ENCODE results near the gene COX18. TPM values are rescaled to one million over a fixed set of nuclear protein-coding genes. Genes with fewer than 3 reads are reported as not detected.

The COX18 gene
- total RNA-seq, 1 donor from 2014 or later = 33.8 TPM

- TF ChIP-seq CTCF (IDR thresholded peaks at IDR 0.05; ENCODE audit: insufficient read depth, low read length, poor library complexity, severe bottlenecking) = no peak
- no peak for DNase-seq (ENCODE audit: low read depth)
- H3K4me3 ChIP-seq (ENCODE audit: low read depth, low read length) = no peak overlapping the region
Observed at GRCh38 chr4:73045879-73046278, 23.6 kb downstream of the COX18 start.

GRCh38 chr4:73037057-73037456 lies 32.5 kb downstream of the COX18 start:
- DNase-seq (ENCODE audit: low read depth) = no peak
- H3K4me3 ChIP-seq (ENCODE audit: low read depth, low read length) = no peak overlapping the region
- TF ChIP-seq CTCF (IDR thresholded peaks at IDR 0.05; ENCODE audit: insufficient read depth, low read length, poor library complexity, severe bottlenecking) = no peak
- no peaks in the 10 kb centered on the region for H3K27me3 ChIP-seq (ENCODE audit: control insufficient read depth, insufficient read depth, low read length)
- no peaks in the 10 kb centered on the region for H3K36me3 ChIP-seq (ENCODE audit: control insufficient read depth, insufficient read depth, low read length)

More at GRCh38 chr4:73045879-73046278, 23.6 kb downstream of the COX18 start:
- Histone ChIP-seq H3K27me3 (ENCODE audit: control insufficient read depth, insufficient read depth, low read length) (no peaks in the 10 kb centered on the region), H3K36me3 (ENCODE audit: control insufficient read depth, insufficient read depth, low read length) (no peaks in the 10 kb centered on the region)

GRCh38 chr4:73036123-73036522 lies 33.4 kb downstream of the COX18 start:
- DNase-seq (ENCODE audit: low read depth) = no peak
- TF ChIP-seq CTCF (IDR thresholded peaks at IDR 0.05; ENCODE audit: insufficient read depth, low read length, poor library complexity, severe bottlenecking) = no peak
- Histone ChIP-seq H3K4me3 (ENCODE audit: low read depth, low read length) (no peak overlapping the region), H3K27me3 (ENCODE audit: control insufficient read depth, insufficient read depth, low read length) (no peaks in the 10 kb centered on the region), H3K36me3 (ENCODE audit: control insufficient read depth, insufficient read depth, low read length) (no peaks in the 10 kb centered on the region)

GRCh38 chr4:73034896-73035295 lies 34.6 kb downstream of the COX18 start:
- no peak for DNase-seq (ENCODE audit: low read depth)

GRCh38 chr4:73028621-73029020 lies 40.9 kb downstream of the COX18 start:
- H3K4me3 ChIP-seq (ENCODE audit: low read depth, low read length) = no peak overlapping the region
- no peak for TF ChIP-seq CTCF (IDR thresholded peaks at IDR 0.05; ENCODE audit: insufficient read depth, low read length, poor library complexity, severe bottlenecking)
- no peak for DNase-seq (ENCODE audit: low read depth)
- no peaks in the 10 kb centered on the region for H3K36me3 ChIP-seq (ENCODE audit: control insufficient read depth, insufficient read depth, low read length)
- H3K27me3 ChIP-seq (ENCODE audit: control insufficient read depth, insufficient read depth, low read length) = no peaks in the 10 kb centered on the region

More at GRCh38 chr4:73034896-73035295, 34.6 kb downstream of the COX18 start:
- no peak for TF ChIP-seq CTCF (IDR thresholded peaks at IDR 0.05; ENCODE audit: insufficient read depth, low read length, poor library complexity, severe bottlenecking)
- Histone ChIP-seq H3K27me3 (ENCODE audit: control insufficient read depth, insufficient read depth, low read length) (no peaks in the 10 kb centered on the region), H3K4me3 (ENCODE audit: low read depth, low read length) (no peak overlapping the region), H3K36me3 (ENCODE audit: control insufficient read depth, insufficient read depth, low read length) (no peaks in the 10 kb centered on the region)

GRCh38 chr4:73021634-73022033 lies 47.9 kb downstream of the COX18 start:
- TF ChIP-seq CTCF (IDR thresholded peaks at IDR 0.05; ENCODE audit: insufficient read depth, low read length, poor library complexity, severe bottlenecking) = peak; percentile 25
- Histone ChIP-seq H3K27me3 (ENCODE audit: control insufficient read depth, insufficient read depth, low read length) (no peaks in the 10 kb centered on the region), H3K36me3 (ENCODE audit: control insufficient read depth, insufficient read depth, low read length) (no peaks in the 10 kb centered on the region), H3K4me3 (ENCODE audit: low read depth, low read length) (no peak overlapping the region)
- no peak for DNase-seq (ENCODE audit: low read depth)

Data from kidney epithelial cell (primary cell).